ENCODE measurements around the gene ATP2C1.
"Not testable (repeated sequence)": the region's sequence is repeated elsewhere in the genome, so short reads cannot be mapped to it uniquely, and the experiment has no call there.

ATP2C1 gene

GRCh38 chr3:131042271-131042985 is 148.5 kb downstream of the ATP2C1 start:
- not testable (repeated sequence) for DNase-seq (ENCODE audit: low read depth in 2 of 2)

- no peak for DNase-seq (ENCODE audit: low read depth in 2 of 2)
Observed at GRCh38 chr3:131047582-131047981, 153.7 kb downstream of the ATP2C1 start.

- DNase-seq (ENCODE audit: low read depth in 2 of 2), result no peak
Observed at GRCh38 chr3:131048030-131048429, 154.1 kb downstream of the ATP2C1 start.

GRCh38 chr3:131050001-131050400 is 156.1 kb downstream of the ATP2C1 start:
- DNase-seq (ENCODE audit: low read depth in 2 of 2), result no peak

- DNase-seq (ENCODE audit: low read depth in 2 of 2), result no peak
Observed at GRCh38 chr3:131053043-131053859, 159.4 kb downstream of the ATP2C1 start.

Data from stimulated activated CD4-positive, alpha-beta T cell treated with anti-CD3 and anti-CD28 coated beads, Interleukin-1b, Interleukin-23, amount 100 ng/mL, for 1 hour (primary cell).